Smooth muscle cell (in vitro differentiated cells): ENCODE data around the gene FREM1. TPM values are rescaled to one million over a fixed set of nuclear protein-coding genes. Genes with fewer than 3 reads are reported as not detected.
A peak's percentile ranks its signal among the peaks of the same experiment; 100 is the strongest.
"Not testable (repeated sequence)": the region's sequence is repeated elsewhere in the genome, so short reads cannot be mapped to it uniquely, and the experiment has no call there.

Experiments used
- DNase-seq: peaks from one replicate; lab custom pipeline; 2025; ENCODE audit not compliant: unreplicated experiment; lab: John Stamatoyannopoulos, UW
- H2AFZ ChIP-seq: fragments of 200-600 bp; sonication (generic); 2 replicates; pipeline ENCODE4 v1.6.0; 2016; ENCODE audit warnings: antibody characterized with exemption, low read depth, mild to moderate bottlenecking
- H3F3A ChIP-seq: fragments of 200-600 bp; sonication (generic); 2 replicates; pipeline ENCODE4 v1.6.0; 2017; ENCODE audit warnings: antibody characterized with exemption, low read depth
- H3K27ac ChIP-seq: fragments of 200-600 bp; sonication (generic); 2 replicates; pipeline ENCODE4 v1.5.1; 2016; ENCODE audit warnings: low read depth, mild to moderate bottlenecking
- H3K27me3 ChIP-seq: fragments of 200-600 bp; sonication (generic); 2 replicates; pipeline ENCODE4 v1.6.1; 2016; ENCODE audit warnings: low read depth, mild to moderate bottlenecking
- H3K36me3 ChIP-seq: fragments of 200-600 bp; sonication (generic); 2 replicates; pipeline ENCODE4 v1.5.1; 2016; ENCODE audit warnings: low read depth
- H3K4me1 ChIP-seq: fragments of 200-600 bp; sonication (generic); 2 replicates; pipeline ENCODE4 v1.5.1; 2016; ENCODE audit warnings: low read depth
- H3K4me2 ChIP-seq: fragments of 200-600 bp; sonication (generic); 2 replicates; pipeline ENCODE4 v1.6.0; 2016; ENCODE audit warnings: mild to moderate bottlenecking
- H3K4me3 ChIP-seq: fragments of 200-600 bp; sonication (generic); 2 replicates; pipeline ENCODE4 v1.5.1; 2016; ENCODE audit warnings: mild to moderate bottlenecking
- H3K79me2 ChIP-seq: fragments of 200-600 bp; sonication (generic); 2 replicates; pipeline ENCODE4 v1.6.0; 2016; ENCODE audit warnings: low read depth, mild to moderate bottlenecking
- H3K9ac ChIP-seq: fragments of 200-600 bp; sonication (generic); 2 replicates; pipeline ENCODE4 v1.6.0; 2016; ENCODE audit warnings: low read depth
- H3K9me3 ChIP-seq: fragments of 200-600 bp; sonication (generic); replicated peaks from 2 replicates; pipeline ENCODE4 v1.5.1; 2016; ENCODE audit warnings: low read depth
- H4K20me1 ChIP-seq: fragments of 200-600 bp; sonication (generic); 2 replicates; pipeline ENCODE4 v1.6.0; 2016; ENCODE audit warnings: low read depth
- WGBS: methylation state at CpG from one replicate; pipeline ENCODE4 v1.1.7; 2016; ENCODE audit warnings: low lambda C conversion rate; 5-methylcytosine and 5-hydroxymethylcytosine counted together
- polyA plus RNA-seq: library from polyadenylated mRNA; unstranded; fragments of >200 nt; fragmentation: Nextera tagmentation; extraction: Ambion mirVana; gene quantifications from 2 replicates; pipeline ENCODE4 v1.2.1, GENCODE V29; 2016
- total RNA-seq: library from RNA; depleted of rRNA; stranded (reverse); fragments of >200 nt; gene quantifications from 2 replicates; pipeline ENCODE4 v1.2.3, GENCODE V29; 2014
- TF ChIP-seq, protein P1 (sequence below): fragments of 200-600 bp; sonication (generic); IDR thresholded peaks from 2 replicates; pipeline ENCODE4 v1.5.1; 2017; ENCODE audit warnings: borderline replicate concordance, mild to moderate bottlenecking, antibody characterized with exemption; ENCODE audit not compliant: insufficient read depth, poor library complexity, severe bottlenecking

The FREM1 gene
- total and polyA plus RNA-seq, 2 experiments from 2014 or later = 18.0 TPM

DNA sequence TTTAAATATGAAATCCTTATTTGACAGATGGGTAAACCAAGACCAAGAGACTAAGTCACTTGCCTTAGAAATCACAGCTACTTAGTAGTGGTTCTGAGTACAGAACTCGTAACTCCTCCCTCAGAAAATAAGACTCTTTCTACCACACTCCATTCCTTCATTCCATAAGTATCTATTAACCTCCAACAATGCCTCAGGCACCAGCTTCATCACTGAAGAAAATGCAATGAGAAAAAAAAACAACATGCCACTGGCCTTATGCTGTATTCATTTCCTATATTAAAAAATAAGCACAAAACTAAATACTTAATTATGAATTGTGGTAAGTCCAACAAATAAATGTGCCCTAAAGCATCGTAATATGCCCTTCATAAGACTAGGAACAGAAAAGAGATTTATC, 13.5 kb upstream of the FREM1 start:
- Histone ChIP-seq H3K9me3 (no peaks in the 10 kb centered on the region), H3K36me3 (no peaks in the 10 kb centered on the region), H3K4me1 (no peaks in the 10 kb centered on the region), H3K27me3 (no peaks in the 10 kb centered on the region), H3K4me3 (no peak overlapping the region), H3K27ac (no peak overlapping the region), H3F3A (peaks cover 3% of the 10 kb centered on the region), H2AFZ (no peak overlapping the region), H3K79me2 (no peaks in the 10 kb centered on the region), H4K20me1 (no peaks in the 10 kb centered on the region), H3K9ac (no peak overlapping the region), H3K4me2 (no peak overlapping the region)
- no peak for DNase-seq
- 84% methylated on average over 2 of the region's 2 CpGs for WGBS
- TF ChIP-seq, protein P1, sequence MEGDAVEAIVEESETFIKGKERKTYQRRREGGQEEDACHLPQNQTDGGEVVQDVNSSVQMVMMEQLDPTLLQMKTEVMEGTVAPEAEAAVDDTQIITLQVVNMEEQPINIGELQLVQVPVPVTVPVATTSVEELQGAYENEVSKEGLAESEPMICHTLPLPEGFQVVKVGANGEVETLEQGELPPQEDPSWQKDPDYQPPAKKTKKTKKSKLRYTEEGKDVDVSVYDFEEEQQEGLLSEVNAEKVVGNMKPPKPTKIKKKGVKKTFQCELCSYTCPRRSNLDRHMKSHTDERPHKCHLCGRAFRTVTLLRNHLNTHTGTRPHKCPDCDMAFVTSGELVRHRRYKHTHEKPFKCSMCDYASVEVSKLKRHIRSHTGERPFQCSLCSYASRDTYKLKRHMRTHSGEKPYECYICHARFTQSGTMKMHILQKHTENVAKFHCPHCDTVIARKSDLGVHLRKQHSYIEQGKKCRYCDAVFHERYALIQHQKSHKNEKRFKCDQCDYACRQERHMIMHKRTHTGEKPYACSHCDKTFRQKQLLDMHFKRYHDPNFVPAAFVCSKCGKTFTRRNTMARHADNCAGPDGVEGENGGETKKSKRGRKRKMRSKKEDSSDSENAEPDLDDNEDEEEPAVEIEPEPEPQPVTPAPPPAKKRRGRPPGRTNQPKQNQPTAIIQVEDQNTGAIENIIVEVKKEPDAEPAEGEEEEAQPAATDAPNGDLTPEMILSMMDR = no peak

DNA sequence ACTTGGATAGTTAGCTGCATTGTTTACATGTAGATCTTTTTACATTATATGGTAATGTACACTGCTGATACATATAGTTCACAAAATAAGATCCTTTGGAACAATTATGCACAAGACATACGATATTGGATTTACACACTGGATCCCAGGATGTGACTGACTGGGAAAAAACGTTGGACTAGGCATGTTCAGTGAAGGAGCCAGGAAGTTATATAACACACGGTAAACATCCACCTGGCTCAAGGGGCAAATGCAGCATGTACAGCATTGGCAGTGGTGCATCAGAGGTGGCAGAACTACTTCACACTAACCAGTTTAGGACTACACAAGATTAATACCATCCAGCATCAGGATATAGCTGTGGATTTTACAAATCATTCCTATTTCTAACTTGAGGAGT, 10.6 kb upstream of the FREM1 start:
- not testable (repeated sequence) for H3K36me3 ChIP-seq, H3K27me3 ChIP-seq, H4K20me1 ChIP-seq, H3K9ac ChIP-seq, H3F3A ChIP-seq, H3K9me3 ChIP-seq, H3K4me3 ChIP-seq, H3K79me2 ChIP-seq, H2AFZ ChIP-seq, H3K27ac ChIP-seq, H3K4me2 ChIP-seq, DNase-seq, H3K4me1 ChIP-seq
- WGBS = 87% methylated on average over 3 of the region's 3 CpGs

- Histone ChIP-seq H3K9ac (no peak overlapping the region), H3K4me3 (no peak overlapping the region), H3K4me1 (peaks cover 25% of the 10 kb centered on the region), H4K20me1 (no peaks in the 10 kb centered on the region), H2AFZ (peak overlapping the region; percentile 75), H3K27ac (no peak overlapping the region), H3K79me2 (peaks cover 17% of the 10 kb centered on the region), H3K4me2 (peak overlapping the region; percentile 93), H3K36me3 (no peaks in the 10 kb centered on the region), H3K27me3 (no peaks in the 10 kb centered on the region), H3K9me3 (no peaks in the 10 kb centered on the region), H3F3A (peaks cover 19% of the 10 kb centered on the region)
- TF ChIP-seq, protein P1 = no peak
- DNase-seq = no peak
- 98% methylated on average over 1 of the region's 1 CpG for WGBS
Measured at GRCh38 chr9:14913366-14913765, 3.1 kb upstream of the FREM1 start.

- Histone ChIP-seq H3K9ac (no peak overlapping the region), H4K20me1 (no peaks in the 10 kb centered on the region), H3K36me3 (no peaks in the 10 kb centered on the region), H3F3A (peaks cover 19% of the 10 kb centered on the region), H2AFZ (peak overlapping the region; percentile 75), H3K4me3 (no peak overlapping the region), H3K4me2 (peak overlapping the region; percentile 93), H3K27me3 (no peaks in the 10 kb centered on the region), H3K4me1 (peaks cover 30% of the 10 kb centered on the region), H3K9me3 (no peaks in the 10 kb centered on the region), H3K27ac (peak overlapping the region; percentile 45), H3K79me2 (peaks cover 22% of the 10 kb centered on the region)
- WGBS = 47% methylated on average over 6 of the region's 6 CpGs
- no peak for DNase-seq
- TF ChIP-seq, protein P1 = no peak
Measured at GRCh38 chr9:14912859-14913258, 2.6 kb upstream of the FREM1 start.
